HFF-Myc (cell line): Measurements from ENCODE around the gene CAMKK2.

ENCODE experiments used
- DNase-seq: peaks from one replicate; pipeline ENCODE4 v3.0.0-alpha.2; 2011; ENCODE audit warnings: low read depth; ENCODE audit errors: extremely low read depth
- H3K4me3 ChIP-seq: replicated peaks from 2 replicates; pipeline ENCODE4 v1.5.1; 2011; ENCODE audit warnings: low read depth, mild to moderate bottlenecking, control low read depth, low read length
- CTCF ChIP-seq: IDR thresholded peaks from 2 replicates; pipeline ENCODE4 v1.5.1; 2012; ENCODE audit warnings: mild to moderate bottlenecking, low read depth, low read length, control low read depth; ENCODE audit errors: missing control alignments

Gene CAMKK2

DNA sequence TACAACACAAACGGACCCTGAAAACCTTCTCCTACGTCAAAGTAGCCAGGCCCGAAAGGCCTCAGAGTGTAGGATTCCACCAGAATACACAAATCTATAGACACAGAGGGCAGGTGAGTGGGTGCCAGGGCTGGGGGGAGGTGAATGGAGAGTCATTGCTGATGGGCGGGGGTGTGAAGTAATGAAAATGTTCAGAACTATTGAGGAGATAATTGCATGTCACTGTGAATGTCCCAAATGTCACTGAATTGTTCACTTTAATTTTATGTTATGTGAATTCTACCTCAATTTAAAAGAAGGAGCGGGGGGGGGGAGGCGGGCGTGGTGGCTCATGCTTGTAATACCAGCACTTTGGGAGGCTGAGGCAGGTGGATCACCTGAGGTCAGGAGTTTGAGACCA is 50.6 kb downstream of the CAMKK2 start:
- no peak for TF ChIP-seq CTCF
- H3K4me3 ChIP-seq = no peak overlapping the region
- DNase-seq = no peak

DNA sequence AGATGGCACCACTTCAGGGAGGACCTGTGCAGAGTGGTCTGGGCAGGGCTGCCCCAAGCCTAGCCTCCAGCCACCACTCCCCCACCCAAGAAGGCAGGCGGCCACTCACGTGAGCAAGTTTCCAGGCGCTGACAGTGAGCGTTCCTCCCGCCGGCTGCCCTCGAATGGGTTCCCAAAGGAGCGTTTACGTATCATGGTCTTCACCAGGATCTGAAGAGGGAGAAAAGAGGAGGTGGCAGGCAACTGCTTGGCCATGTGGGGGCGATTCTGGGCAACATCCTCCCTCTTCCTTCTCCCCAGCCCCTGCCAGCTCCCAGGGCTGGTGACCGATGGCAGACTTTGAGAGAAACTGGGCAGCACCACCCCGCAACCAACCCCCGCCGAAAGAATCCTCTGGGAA is 51.5 kb downstream of the CAMKK2 start:
- DNase-seq = no peak
- TF ChIP-seq CTCF = no peak
- H3K4me3 ChIP-seq = no peak overlapping the region

DNA sequence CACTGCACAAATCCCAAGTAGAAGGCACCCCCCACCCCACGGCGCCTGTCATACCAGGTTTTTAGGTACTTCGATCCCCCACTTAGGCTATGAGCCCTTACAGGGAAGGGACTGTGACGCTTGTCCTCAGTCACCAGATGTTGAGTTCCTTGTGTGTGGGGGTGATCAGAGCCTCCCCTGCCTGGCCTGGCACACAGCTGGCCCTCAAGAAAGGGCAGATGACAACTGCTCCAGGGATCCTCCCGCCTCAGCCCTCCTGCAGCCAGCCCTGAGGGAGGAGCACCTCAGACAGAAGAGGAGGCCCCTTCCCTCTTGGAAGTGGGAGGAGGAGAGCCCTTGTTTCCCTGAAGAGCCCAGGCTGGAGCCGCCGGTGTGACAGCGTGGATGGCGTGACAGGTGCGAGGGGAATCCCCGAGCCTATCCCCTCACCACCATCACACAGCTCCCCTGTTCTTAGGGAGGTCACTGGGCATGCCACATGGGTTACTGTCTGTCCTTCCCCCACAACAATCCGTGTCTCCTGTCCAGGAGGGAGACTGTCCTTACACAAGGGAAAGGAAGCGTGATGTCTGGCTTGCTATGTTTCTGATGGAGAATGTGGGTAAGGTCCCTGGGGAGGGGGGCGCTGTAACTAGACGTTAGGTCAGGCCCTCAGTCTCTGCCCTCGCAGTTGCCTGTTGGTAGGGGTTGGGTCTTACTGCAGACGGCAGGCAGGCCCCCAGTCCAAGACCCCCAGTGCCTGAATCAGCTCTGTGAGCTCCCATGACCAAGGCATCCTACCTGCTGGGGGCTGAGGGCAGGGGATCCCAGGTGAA is 55.1 kb downstream of the CAMKK2 start:
- no peak for TF ChIP-seq CTCF
- H3K4me3 ChIP-seq = no peak overlapping the region
- no peak for DNase-seq

GRCh38 chr12:121240484-121241101 is 55.9 kb downstream of the CAMKK2 start:
- no peak overlapping the region for H3K4me3 ChIP-seq
- DNase-seq = no peak
- no peak for TF ChIP-seq CTCF

GRCh38 chr12:121240062-121240420 is 56.5 kb downstream of the CAMKK2 start:
- no peak for DNase-seq
- no peak for TF ChIP-seq CTCF

DNA sequence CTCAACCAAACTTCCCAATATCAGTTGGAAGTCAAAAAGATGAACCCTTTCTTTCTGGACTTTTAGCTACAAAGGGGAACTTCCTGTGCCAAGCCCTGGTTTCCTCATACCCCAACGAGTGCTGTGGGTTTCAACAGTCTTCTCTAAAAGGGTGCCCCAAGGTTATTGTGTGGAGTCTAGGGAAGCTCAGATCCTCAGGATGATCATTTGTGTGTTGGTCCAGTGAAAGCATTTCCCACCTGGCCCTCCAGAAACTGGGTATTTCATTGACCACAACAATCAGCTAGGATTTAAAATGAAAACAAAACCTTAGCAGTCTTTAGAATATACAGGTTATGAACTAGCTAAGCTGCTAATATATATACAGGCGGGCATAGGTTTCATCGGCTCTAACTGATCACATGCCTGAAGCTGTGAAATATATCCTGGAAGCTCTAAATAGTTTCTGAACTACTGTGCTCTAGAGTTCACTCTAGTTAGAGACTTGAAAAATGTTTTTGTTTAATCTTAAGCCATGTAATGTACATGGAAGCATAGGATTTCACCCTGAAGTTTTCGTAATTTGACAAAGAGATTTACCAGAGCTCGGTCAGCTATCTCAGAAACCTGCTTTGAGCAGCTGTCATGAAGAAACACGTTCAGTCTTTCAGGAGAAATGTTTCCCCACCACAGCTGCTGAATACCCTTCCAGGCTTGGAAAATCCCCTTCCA is 57.0 kb downstream of the CAMKK2 start:
- H3K4me3 ChIP-seq = no peak overlapping the region
- DNase-seq = no peak
- TF ChIP-seq CTCF = no peak

More at GRCh38 chr12:121240062-121240420, 56.5 kb downstream of the CAMKK2 start:
- no peak overlapping the region for H3K4me3 ChIP-seq
